ENCODE data around the gene BRD7.

Gene BRD7

GRCh38 chr16:50388496-50388895 is 19.7 kb upstream of the BRD7 start:
- no peak for DNase-seq

GRCh38 chr16:50386774-50387173 is 18.0 kb upstream of the BRD7 start:
- no peak for DNase-seq

GRCh38 chr16:50386139-50386538 is 17.4 kb upstream of the BRD7 start:
- DNase-seq, result no peak

DNA sequence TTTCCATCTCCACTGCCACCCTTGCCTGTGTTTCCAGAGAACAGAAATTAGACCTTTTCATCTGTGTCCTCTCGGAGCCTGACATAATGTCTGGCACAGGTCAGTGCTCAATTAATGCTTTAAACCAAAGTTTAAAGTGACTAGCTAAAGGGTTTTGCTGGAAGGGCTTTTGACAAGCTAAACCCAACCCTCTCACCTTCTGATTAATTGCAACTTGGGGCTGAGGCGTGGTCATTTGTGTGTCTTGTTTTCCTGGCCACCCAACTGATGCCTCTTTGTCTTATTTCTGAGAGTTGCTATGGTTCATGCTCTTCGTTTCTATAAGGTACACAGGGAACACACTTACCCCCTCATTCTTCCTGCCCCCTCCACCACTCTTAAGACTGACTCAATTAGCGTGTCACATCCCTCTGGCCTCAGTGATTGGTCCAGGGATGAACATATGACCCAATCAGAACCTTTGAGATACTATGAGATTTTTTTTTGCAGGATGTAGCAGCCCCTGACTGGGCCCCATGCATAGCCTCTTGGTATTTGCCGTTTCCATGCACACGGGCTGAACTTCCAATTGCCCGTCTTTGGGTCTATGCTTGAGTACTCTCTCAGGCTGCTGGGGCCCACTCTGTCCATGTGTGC is 15.8 kb upstream of the BRD7 start:
- no peak for DNase-seq

GRCh38 chr16:50381679-50382440 is 13.1 kb upstream of the BRD7 start:
- DNase-seq, result no peak

DNA sequence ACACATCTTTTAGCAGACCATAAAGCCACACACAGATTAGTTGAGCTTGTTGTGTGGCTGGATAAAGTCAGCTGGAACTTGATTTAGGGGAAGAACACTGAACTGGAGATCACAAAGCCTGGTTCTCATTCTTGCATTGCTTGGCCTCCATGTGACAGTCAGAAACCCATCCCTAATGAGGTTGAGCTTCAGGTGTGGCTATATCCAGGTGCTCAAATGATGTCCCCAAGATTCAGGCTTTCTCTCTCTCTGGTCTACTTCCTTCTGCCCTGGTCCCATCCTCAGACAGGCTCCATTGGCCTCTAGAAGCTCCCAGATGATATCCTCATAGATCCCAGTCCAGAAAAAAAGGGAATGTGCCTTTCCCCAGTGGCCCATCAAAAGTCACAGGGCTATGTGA is 9.6 kb upstream of the BRD7 start:
- no peak for DNase-seq

- DNase-seq, result no peak
These were observed 8.2 kb upstream of the BRD7 start for GRCh38 chr16:50377001-50377400.

GRCh38 chr16:50373780-50374179 is 5.0 kb upstream of the BRD7 start:
- no peak for DNase-seq

- no peak for DNase-seq
These were observed 4.5 kb upstream of the BRD7 start for GRCh38 chr16:50373345-50373701.

- DNase-seq, result no peak
These were observed 4.0 kb upstream of the BRD7 start for GRCh38 chr16:50372611-50373344.

- no peak for DNase-seq
These were observed 3.3 kb upstream of the BRD7 start for GRCh38 chr16:50371936-50372595.

DNA sequence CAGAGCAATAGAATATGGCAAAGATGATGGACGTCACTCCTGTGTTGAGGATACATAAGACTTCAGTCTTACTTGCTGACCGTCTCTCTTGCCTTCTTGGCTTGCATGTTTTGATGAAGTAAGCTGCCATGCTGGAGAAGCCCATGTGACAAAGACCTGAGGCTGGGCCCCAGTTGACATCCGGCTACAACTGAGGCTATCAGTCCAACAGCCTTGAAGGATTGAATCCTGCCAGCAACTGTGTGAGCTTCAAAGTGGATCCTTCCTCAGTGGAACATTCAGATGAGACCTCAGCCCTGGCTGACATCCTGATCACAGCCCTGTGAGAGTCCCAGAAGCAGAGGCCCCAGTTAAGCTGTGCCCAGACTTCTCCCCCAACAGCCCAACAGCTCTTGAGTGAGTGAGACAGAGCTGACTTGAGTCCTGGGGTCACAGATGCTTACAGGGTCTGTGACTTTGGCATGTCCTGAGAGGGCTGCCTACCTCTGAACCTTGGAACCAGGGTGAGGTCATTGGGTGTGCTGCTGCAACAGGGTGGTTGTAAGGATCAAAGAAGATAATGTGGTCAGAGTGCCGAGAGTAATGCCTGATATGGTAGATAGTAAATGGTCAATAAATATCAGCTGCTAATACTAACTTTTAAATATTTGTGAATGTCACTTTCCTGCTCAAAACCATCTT is 2.4 kb upstream of the BRD7 start:
- no peak for DNase-seq

GRCh38 chr16:50369133-50369804 is 481 bp upstream of the BRD7 start:
- DNase-seq, result no peak

DNA sequence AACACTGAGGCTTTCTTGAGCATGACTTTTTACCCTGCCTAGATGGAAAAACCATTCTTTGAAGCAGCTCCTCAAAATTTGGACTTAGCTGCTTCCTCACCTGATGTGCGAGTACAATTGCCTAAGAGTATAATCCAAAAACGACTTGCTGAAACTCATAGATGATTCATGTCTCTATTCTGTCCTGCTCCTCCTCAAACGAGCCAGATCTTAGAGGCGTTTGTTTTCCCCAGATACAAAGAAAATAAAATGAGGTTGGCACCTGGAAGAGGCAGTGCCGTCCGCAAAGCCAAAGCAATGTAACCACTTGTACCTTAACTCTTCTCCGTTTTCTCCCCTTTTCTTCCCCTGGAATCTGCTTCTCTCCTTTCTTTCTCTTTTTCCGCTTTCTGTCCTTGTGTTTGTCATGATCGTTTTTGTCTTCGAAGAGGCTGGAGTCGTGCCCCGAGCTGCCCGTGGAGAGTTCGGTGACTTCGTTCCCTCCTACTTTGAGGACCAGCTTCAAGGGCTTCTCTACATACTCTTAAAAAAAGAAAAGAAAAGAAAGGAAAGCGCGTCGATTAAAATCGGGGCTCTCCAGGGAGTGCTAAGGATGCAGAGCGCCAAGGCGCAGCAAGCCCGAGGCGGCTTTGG is 895 bp downstream of the BRD7 start:
- no peak for DNase-seq

GRCh38 chr16:50365791-50366575 is 2.8 kb downstream of the BRD7 start:
- DNase-seq, result no peak

DNA sequence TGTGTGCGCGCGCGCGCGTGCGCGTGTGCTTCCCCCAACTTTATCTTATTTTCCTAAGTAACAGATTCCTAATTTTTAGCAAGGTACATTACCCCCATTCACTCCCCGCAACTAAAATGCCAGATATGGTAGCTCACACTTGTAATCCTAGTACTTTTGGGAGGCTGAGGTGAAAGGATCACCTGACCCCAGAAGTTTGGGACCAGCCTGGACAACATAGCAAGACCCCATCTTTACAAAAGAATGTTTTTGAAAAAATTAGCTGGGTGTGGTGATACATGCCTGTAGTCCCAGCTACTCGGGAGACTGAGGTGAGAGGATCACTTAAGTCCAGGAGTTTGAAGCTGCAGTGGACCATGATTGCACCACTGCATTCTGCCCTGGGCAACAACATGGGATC is 5.1 kb downstream of the BRD7 start:
- no peak for DNase-seq

- DNase-seq, result no peak
These were observed 8.0 kb downstream of the BRD7 start for GRCh38 chr16:50360779-50361178.

DNA sequence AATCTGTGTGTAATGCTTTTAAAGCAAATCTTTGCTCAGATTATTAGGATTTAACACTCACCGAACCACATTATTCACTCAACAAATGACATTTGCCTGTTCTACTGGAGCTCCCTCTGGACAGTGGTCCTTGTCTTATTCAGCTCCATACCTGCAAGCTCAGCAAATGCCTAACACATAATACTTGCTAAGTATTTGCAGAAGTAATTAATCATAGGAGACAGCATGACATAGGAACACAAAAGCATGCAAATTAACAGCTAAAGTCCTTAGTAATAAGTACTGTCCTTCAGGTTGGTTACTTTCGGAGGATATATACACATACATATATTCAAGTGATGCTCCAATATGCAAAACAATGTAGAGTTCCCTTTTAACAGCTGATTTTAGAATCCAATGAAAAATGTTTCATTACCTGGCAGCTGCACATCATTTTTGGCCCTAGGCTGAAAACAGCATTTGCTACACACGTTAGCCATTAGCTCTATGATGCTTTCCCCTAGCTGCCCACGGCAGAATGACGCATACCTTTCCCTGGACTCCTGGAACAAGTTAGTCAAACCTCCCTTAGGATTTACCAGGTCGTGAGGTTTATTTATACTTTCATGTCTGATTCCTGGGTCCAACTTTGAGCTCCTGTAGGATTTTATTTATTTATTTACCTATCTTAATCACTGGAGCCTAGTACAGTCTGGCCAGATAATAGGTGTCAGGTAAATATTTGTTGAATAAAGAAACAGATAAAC is 8.6 kb downstream of the BRD7 start:
- no peak for DNase-seq

DNA sequence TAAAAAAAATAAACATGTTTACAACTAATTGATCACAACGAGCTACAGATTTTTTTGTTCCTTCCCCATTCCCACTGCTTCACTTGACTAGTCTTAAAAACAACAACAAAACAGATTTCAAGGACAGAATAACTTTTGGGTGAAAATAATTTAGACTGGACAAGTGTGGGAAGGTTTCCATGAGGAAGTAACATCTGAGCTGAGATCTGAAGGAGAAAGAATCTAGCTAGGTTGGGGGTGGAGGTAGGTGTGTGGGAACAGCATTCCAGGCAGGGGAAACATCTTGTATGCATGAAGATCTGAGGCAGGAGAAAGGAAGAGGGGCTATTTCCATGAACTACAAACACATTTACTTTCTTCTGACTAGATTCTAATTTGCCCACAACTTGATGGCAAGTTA is 9.2 kb downstream of the BRD7 start:
- DNase-seq, result no peak

Measured in KG1 (cell line).